HuH-7.5 (cell line): ENCODE data around the gene NUP88.
"Not testable (repeated sequence)": the region's sequence is repeated elsewhere in the genome, so short reads cannot be mapped to it uniquely, and the experiment has no call there.

ENCODE experiments used
- DNase-seq: peaks from one replicate; pipeline ENCODE4 v3.0.0; 2011; ENCODE audit warnings: low spot score

NUP88 gene

GRCh38 chr17:5419356-5419958 lies at the start of gene NUP88:
NUP88 (minus strand) TSS chr17:5419662; CDS start chr17:5419650, 12 bp downstream.
- peak; percentile 87 for DNase-seq

- no peak for DNase-seq
These were observed 48.6 kb upstream of the NUP88 start for GRCh38 chr17:5468075-5468473.

GRCh38 chr17:5467416-5467815 lies 48.0 kb upstream of the NUP88 start:
- DNase-seq: no peak

- DNase-seq: no peak
These were observed 46.8 kb upstream of the NUP88 start for GRCh38 chr17:5466295-5466694.

- no peak for DNase-seq
These were observed 45.5 kb upstream of the NUP88 start for GRCh38 chr17:5464717-5465507.

- no peak for DNase-seq
These were observed 27.3 kb upstream of the NUP88 start for GRCh38 chr17:5446786-5447185.

GRCh38 chr17:5444209-5444608 lies 24.7 kb upstream of the NUP88 start:
- no peak for DNase-seq

- DNase-seq: no peak
These were observed 24.3 kb upstream of the NUP88 start for GRCh38 chr17:5443728-5444127.

GRCh38 chr17:5439446-5439764 lies 19.9 kb upstream of the NUP88 start:
- DNase-seq: no peak

GRCh38 chr17:5438716-5439445 lies 19.4 kb upstream of the NUP88 start, which contains the start of gene C1QBP:
C1QBP (minus strand) TSS chr17:5439155; CDS start chr17:5439073, 82 bp downstream.
- DNase-seq: peak; percentile 77

GRCh38 chr17:5437721-5438317 lies 18.4 kb upstream of the NUP88 start:
- no peak for DNase-seq

- DNase-seq: not testable (repeated sequence)
These were observed 16.4 kb upstream of the NUP88 start for GRCh38 chr17:5435781-5436315.

GRCh38 chr17:5434984-5435383 lies 15.5 kb upstream of the NUP88 start:
- no peak for DNase-seq

- no peak for DNase-seq
These were observed 12.6 kb upstream of the NUP88 start for GRCh38 chr17:5431949-5432556.

GRCh38 chr17:5431234-5431633 lies 11.8 kb upstream of the NUP88 start:
- not testable (repeated sequence) for DNase-seq

- DNase-seq: no peak
These were observed 11.0 kb upstream of the NUP88 start for GRCh38 chr17:5430413-5430999.

GRCh38 chr17:5429191-5429887 lies 9.9 kb upstream of the NUP88 start:
- no peak for DNase-seq

- DNase-seq: no peak
These were observed 6.4 kb upstream of the NUP88 start for GRCh38 chr17:5425826-5426225.

- DNase-seq: no peak
These were observed 5.4 kb upstream of the NUP88 start for GRCh38 chr17:5424909-5425308.

GRCh38 chr17:5422505-5422904 lies 3.0 kb upstream of the NUP88 start:
- no peak for DNase-seq
